ENCODE data around the gene NFKBIE. TPM values are rescaled to one million over a fixed set of nuclear protein-coding genes. Genes with fewer than 3 reads are reported as not detected.
A peak's percentile ranks its signal among the peaks of the same experiment; 100 is the strongest.

NFKBIE gene
- total and polyA plus RNA-seq, 9 of the 15 experiments (the other 6 are each of a cell fraction or from before 2014, with no cell fraction given) = 2.1 to 16.4 (median 11.7) TPM

GRCh38 chr6:44312901-44313788, 47.8 kb upstream of the NFKBIE start, which contains the start of gene AARS2 (continued):
- TF ChIP-seq CTCF (IDR thresholded peaks at IDR 0.05 in 2 of 3, conservative IDR thresholded peaks at IDR 0.05 in 1 of 3; ENCODE audit: insufficient read depth in 2 of 3, low read depth in 1 of 3, low read length in 3 of 3) = peak; percentile 94 to 99 (median 98)
- TF ChIP-seq TFAP4 (CRISPR knock-in tag; IDR thresholded peaks at IDR 0.05; ENCODE audit: borderline replicate concordance) = peak; percentile 95
- no peak for TF ChIP-seq PRPF4 (IDR thresholded peaks at IDR 0.05; ENCODE audit: insufficient read depth, low read depth, low read length, poor library complexity, severe bottlenecking)
- peak in 1 of 2 experiments; percentile 77; a peak in 2 of 4 replicates for TF ChIP-seq ZNF639 (CRISPR knock-in tag; conservative IDR thresholded peaks at IDR 0.05 in 1 of 2, IDR thresholded peaks at IDR 0.05 in 1 of 2)
- TF ChIP-seq ADNP (tag; IDR thresholded peaks at IDR 0.05) = peak; percentile 95
- 0 out of 2 replicates have a peak, but pooled peaks have one; percentile 6 for TF ChIP-seq SPI1 (IDR thresholded peaks at IDR 0.05; ENCODE audit: borderline replicate concordance, low read depth, low read length)
- TF ChIP-seq DIDO1 (tag; IDR thresholded peaks at IDR 0.05; ENCODE audit: low read depth) = peak; percentile 84; the same call in 1 of the 2 replicates
- TF ChIP-seq ZNF347 (CRISPR knock-in tag; IDR thresholded peaks at IDR 0.05; ENCODE audit: low read depth) = no peak
- peak in 1 of 2 experiments; percentile 40; a peak in 2 of 4 replicates for TF ChIP-seq FOXK2 (conservative IDR thresholded peaks at IDR 0.05 in 1 of 2, IDR thresholded peaks at IDR 0.05 in 1 of 2; ENCODE audit: low read depth in 2 of 2)
- TF ChIP-seq NELFE (IDR thresholded peaks at IDR 0.05; ENCODE audit: insufficient read depth, insufficient read length) = no peak
- peak; percentile 71 to 84; a peak in 3 of 4 replicates for TF ChIP-seq NONO (IDR thresholded peaks at IDR 0.05; ENCODE audit: low read depth in 2 of 2, low read length in 1 of 2)
- no peak for TF ChIP-seq E2F8 (IDR thresholded peaks at IDR 0.05; ENCODE audit: low read depth, partially characterized antibody)
- TF ChIP-seq PHB2 (IDR thresholded peaks at IDR 0.05; ENCODE audit: low read depth) = 0 out of 2 replicates have a peak, but pooled peaks have one; percentile 22
- TF ChIP-seq CSDE1 (IDR thresholded peaks at IDR 0.05) = peak in 1 of 2 experiments; percentile 66; a peak in 2 of 4 replicates
- TF ChIP-seq EP300 (IDR thresholded peaks at IDR 0.05; ENCODE audit: low read length) = peak; percentile 48; the same call in 1 of the 2 replicates
- TF ChIP-seq SUPT5H (IDR thresholded peaks at IDR 0.05) = peak; percentile 97
- TF ChIP-seq SMARCB1 (IDR thresholded peaks at IDR 0.05; ENCODE audit: insufficient read length, low read depth) = no peak
- no peak for TF ChIP-seq ZNF316 (IDR thresholded peaks at IDR 0.05)
